Lower leg skin (tissue), 3 donors: Measurements from ENCODE around the gene CCT6B.

Experiments used
- CTCF ChIP-seq, 3 donors: fragments of 450-650 bp; IDR thresholded peaks; one replicate each; pipeline ENCODE4 v1.5.1; 2016; ENCODE audit warnings: antibody characterized with exemption in 3 of 3, mild to moderate bottlenecking in 3 of 3, moderate library complexity in 2 of 3
- POLR2A ChIP-seq, 2 donors: fragments of 450-650 bp; IDR thresholded peaks; one replicate each; pipeline ENCODE4 v1.6.1; 2016 to 2017; ENCODE audit warnings: antibody characterized with exemption in 2 of 2, mild to moderate bottlenecking in 1 of 2, moderate library complexity in 1 of 2

GRCh38 chr17:34993031-34993430 is 31.8 kb upstream of the CCT6B start:
- no peak for TF ChIP-seq CTCF (IDR thresholded peaks at IDR 0.05)
- no peak for TF ChIP-seq POLR2A (IDR thresholded peaks at IDR 0.05)
